Body of pancreas (tissue), 4 donors: ENCODE measurements around the gene GABRB2. TPM values are rescaled to one million over a fixed set of nuclear protein-coding genes. Genes with fewer than 3 reads are reported as not detected.

Experiments
- ATAC-seq: fragments of 150-250 bp; one replicate; pipeline ENCODE4 v1.9.1; 2016
- DNase-seq, 4 donors: peaks; one replicate each; pipeline ENCODE4 v3.0.0-alpha.2; 2019
- H3K27ac ChIP-seq, 4 donors: fragments of 200-600 bp; sonication (generic); 1 replicate in 3 of 4; 2 replicates in 1 of 4; pipeline versions ENCODE4 v1.5.1 to v1.6.1; 2016 to 2019; ENCODE audit warnings: mild to moderate bottlenecking in 1 of 4, mixed read lengths in 1 of 4, moderate library complexity in 1 of 4
- H3K27me3 ChIP-seq, 2 donors: fragments of 200-600 bp; sonication (generic); one replicate each; pipeline ENCODE4 v1.6.0; 2016; ENCODE audit warnings: mild to moderate bottlenecking in 1 of 2
- H3K36me3 ChIP-seq, 2 donors: fragments of 200-600 bp; sonication (generic); replicated peaks in 1 of 2; 2 replicates each; pipeline ENCODE4 v1.5.1; 2016; ENCODE audit warnings: low read depth in 2 of 2; ENCODE audit not compliant: insufficient read depth in 1 of 2
- H3K4me1 ChIP-seq: fragments of 200-600 bp; sonication (generic); one replicate; pipeline ENCODE4 v1.6.0; 2016
- H3K4me3 ChIP-seq, 2 donors: fragments of 200-600 bp; sonication (generic); 1 replicate in 1 of 2; 2 replicates in 1 of 2; pipeline ENCODE4 v1.5.1; 2016 to 2019
- H3K9me3 ChIP-seq, 3 donors: fragments of 200-600 bp; sonication (generic); 1 replicate in 2 of 3; 2 replicates in 1 of 3; pipeline ENCODE4 v1.5.1; 2016
- CTCF ChIP-seq, 7 experiments: fragments of 450-650 bp in 4 of 7; fragments of 200-600 bp in 3 of 7; sonication (generic) in 3 of 7; IDR thresholded peaks; one replicate each; pipeline ENCODE4 v1.5.1; 2016 to 2019; ENCODE audit warnings: antibody characterized with exemption in 7 of 7
- POLR2A ChIP-seq, 3 donors: fragments of 450-650 bp; IDR thresholded peaks; one replicate each; pipeline ENCODE4 v1.6.1; 2016; ENCODE audit warnings: antibody characterized with exemption in 3 of 3, mild to moderate bottlenecking in 2 of 3
- WGBS, 2 donors: methylation state at CpG; one replicate each; pipeline ENCODE4 v1.1.5; 2017; 5-methylcytosine and 5-hydroxymethylcytosine counted together
- intact Hi-C: fragments of 100-400 bp; cut with DNase I; formaldehyde crosslinking; loops from one replicate; pipeline ENCODE4 v1.15.1; 2023
- total RNA-seq, 2 donors: library from RNA; depleted of rRNA; stranded (reverse); fragments of >200 nt; gene quantifications; one replicate each; pipeline ENCODE4 v1.1.0, GENCODE V29; 2016

GABRB2 gene
- total RNA-seq, 2 donors from 2014 or later, result under 0.01 TPM; not detected in 1

- peaks cover 8% of the 10 kb centered on the region for H3K4me1 ChIP-seq
- no peak for TF ChIP-seq POLR2A (IDR thresholded peaks at IDR 0.05)
- TF ChIP-seq CTCF (IDR thresholded peaks at IDR 0.05), result no peak
- no peak overlapping the region for H3K27ac ChIP-seq
- no peaks in the 10 kb centered on the region for H3K27me3 ChIP-seq
- H3K9me3 ChIP-seq, result no peaks in the 10 kb centered on the region
- DNase-seq (no peak), ATAC-seq (no peak)
- intact Hi-C loops, result no loop called here
- no peak overlapping the region for H3K4me3 ChIP-seq
- no peaks in the 10 kb centered on the region for H3K36me3 ChIP-seq
Observed at GRCh38 chr5:161411156-161411555, 135.4 kb downstream of the GABRB2 start.

- Histone ChIP-seq H3K36me3 (no peaks in the 10 kb centered on the region), H3K4me1 (peaks cover 8% of the 10 kb centered on the region), H3K27me3 (no peaks in the 10 kb centered on the region), H3K9me3 (no peaks in the 10 kb centered on the region), H3K27ac (no peak overlapping the region), H3K4me3 (no peak overlapping the region)
- ATAC-seq (no peak), DNase-seq (no peak)
- TF ChIP-seq POLR2A (IDR thresholded peaks at IDR 0.05) (no peak), CTCF (IDR thresholded peaks at IDR 0.05) (no peak)
- intact Hi-C loops, result no loop called here
- WGBS, 2 donors, result 84 to 90% methylated on average over 5 of the region's 5 CpGs
Observed at GRCh38 chr5:161410640-161411039, 135.9 kb downstream of the GABRB2 start.

GRCh38 chr5:161409471-161409870, 137.1 kb downstream of the GABRB2 start:
- no peak for ATAC-seq
- intact Hi-C loops, result no loop called here
- no peak overlapping the region for H3K4me3 ChIP-seq
- TF ChIP-seq POLR2A (IDR thresholded peaks at IDR 0.05) (no peak), CTCF (IDR thresholded peaks at IDR 0.05) (no peak)
- no peaks in the 10 kb centered on the region for H3K36me3 ChIP-seq
- H3K4me1 ChIP-seq, result peaks cover 8% of the 10 kb centered on the region
- no peak overlapping the region for H3K27ac ChIP-seq
- no peak for DNase-seq
- WGBS, 2 donors, result 31 to 37% methylated on average over 2 of the region's 2 CpGs
- H3K9me3 ChIP-seq, result no peaks in the 10 kb centered on the region
- no peaks in the 10 kb centered on the region for H3K27me3 ChIP-seq

- H3K4me1 ChIP-seq, result peaks cover 8% of the 10 kb centered on the region
- H3K36me3 ChIP-seq, result no peaks in the 10 kb centered on the region
- ATAC-seq (no peak), DNase-seq (no peak)
- no peaks in the 10 kb centered on the region for H3K27me3 ChIP-seq
- intact Hi-C loops, result no loop called here
- TF ChIP-seq POLR2A (IDR thresholded peaks at IDR 0.05) (no peak), CTCF (IDR thresholded peaks at IDR 0.05) (no peak)
- no peak overlapping the region for H3K27ac ChIP-seq
- H3K9me3 ChIP-seq, result no peaks in the 10 kb centered on the region
- WGBS, 2 donors, result 51 to 62% methylated on average over 3 of the region's 3 CpGs
- no peak overlapping the region for H3K4me3 ChIP-seq
Observed at GRCh38 chr5:161406880-161407279, 139.6 kb downstream of the GABRB2 start.

GRCh38 chr5:161403996-161404395, 142.5 kb downstream of the GABRB2 start:
- no peaks in the 10 kb centered on the region for H3K27me3 ChIP-seq
- no peaks in the 10 kb centered on the region for H3K9me3 ChIP-seq
- no peak for TF ChIP-seq CTCF (IDR thresholded peaks at IDR 0.05)
- no peak for TF ChIP-seq POLR2A (IDR thresholded peaks at IDR 0.05)
- no peaks in the 10 kb centered on the region for H3K36me3 ChIP-seq
- ATAC-seq, result no peak
- WGBS, 2 donors, result 62 to 81% methylated on average over 1 of the region's 1 CpG
- H3K4me3 ChIP-seq, result no peak overlapping the region
- H3K27ac ChIP-seq, result no peak overlapping the region
- intact Hi-C loops, result no loop called here
- DNase-seq, result no peak
- H3K4me1 ChIP-seq, result peaks cover 15% of the 10 kb centered on the region
